HG02678 (cell line): ENCODE measurements around the gene MSH5.

Source experiments
- ATAC-seq: cut with Tn5 transposase; IDR thresholded peaks from one replicate; pipeline ENCODE4 v1.9.1; 2021; ENCODE audit warnings: mild to moderate bottlenecking, moderate library complexity; ENCODE audit not compliant: unreplicated experiment

Gene MSH5

DNA sequence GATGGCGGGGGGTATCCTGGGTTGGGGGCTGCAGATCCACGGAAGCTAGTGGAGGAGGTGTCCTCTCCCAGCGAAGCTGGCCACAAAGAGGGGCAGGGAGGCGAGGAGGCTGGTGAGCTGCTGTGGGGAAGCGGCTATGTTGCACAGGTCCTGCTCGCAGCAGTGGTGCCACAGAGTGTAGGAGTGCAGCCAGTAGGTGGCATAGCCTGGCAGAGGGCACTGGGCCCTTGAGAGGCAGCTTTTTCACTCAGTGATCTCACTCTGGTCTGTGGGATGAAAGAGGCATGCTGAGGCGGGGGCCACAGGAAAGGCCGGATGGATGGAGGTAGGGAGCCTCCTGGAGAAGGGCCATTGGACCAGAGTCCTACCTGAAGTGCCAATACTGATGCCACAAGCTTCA is 27.5 kb upstream of the MSH5 start:
- no peak for ATAC-seq

- ATAC-seq, result no peak
These were observed 26.3 kb upstream of the MSH5 start for GRCh38 chr6:31713465-31713864.

GRCh38 chr6:31713991-31714684 is 25.7 kb upstream of the MSH5 start:
- no peak for ATAC-seq

- no peak for ATAC-seq
These were observed 24.5 kb upstream of the MSH5 start, which contains the start of gene LY6G6D for GRCh38 chr6:31715022-31715958. Gene LY6G6D, plus strand, starts transcription at chr6:31715348. Its CDS starts 8 bp downstream, at chr6:31715356.

DNA sequence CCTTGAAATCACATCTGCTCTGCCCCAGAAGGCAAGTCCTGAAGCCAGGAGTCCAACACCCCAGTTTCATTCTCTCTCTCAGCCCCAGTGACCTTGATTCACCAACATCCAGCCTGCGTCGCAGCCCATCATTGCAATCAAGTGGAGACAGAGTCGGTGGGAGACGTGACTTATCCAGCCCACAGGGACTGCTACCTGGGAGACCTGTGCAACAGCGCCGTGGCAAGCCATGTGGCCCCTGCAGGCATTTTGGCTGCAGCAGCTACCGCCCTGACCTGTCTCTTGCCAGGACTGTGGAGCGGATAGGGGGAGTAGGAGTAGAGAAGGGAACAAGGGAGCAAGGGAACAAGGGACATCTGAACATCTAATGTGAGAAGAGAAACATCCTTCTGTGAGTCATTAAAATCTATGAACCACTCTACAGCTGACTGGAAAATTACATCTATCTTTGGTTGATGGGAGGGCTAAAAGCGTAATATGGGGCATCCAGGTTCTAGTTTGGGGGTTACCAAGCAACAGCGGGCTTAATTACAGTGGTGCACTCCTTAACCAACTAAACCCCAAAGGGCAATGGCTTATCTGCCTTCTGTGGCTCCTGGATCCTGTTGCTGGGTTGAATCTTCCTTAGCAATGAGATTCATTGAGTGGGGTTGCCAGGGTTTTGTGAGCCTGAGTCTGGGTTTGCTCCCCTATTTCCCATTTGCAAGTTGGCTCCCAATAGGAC is 22.1 kb upstream of the MSH5 start:
- no peak for ATAC-seq

GRCh38 chr6:31718265-31718664 is 21.5 kb upstream of the MSH5 start:
- no peak for ATAC-seq

GRCh38 chr6:31719001-31719400 is 20.8 kb upstream of the MSH5 start:
- ATAC-seq, result no peak

DNA sequence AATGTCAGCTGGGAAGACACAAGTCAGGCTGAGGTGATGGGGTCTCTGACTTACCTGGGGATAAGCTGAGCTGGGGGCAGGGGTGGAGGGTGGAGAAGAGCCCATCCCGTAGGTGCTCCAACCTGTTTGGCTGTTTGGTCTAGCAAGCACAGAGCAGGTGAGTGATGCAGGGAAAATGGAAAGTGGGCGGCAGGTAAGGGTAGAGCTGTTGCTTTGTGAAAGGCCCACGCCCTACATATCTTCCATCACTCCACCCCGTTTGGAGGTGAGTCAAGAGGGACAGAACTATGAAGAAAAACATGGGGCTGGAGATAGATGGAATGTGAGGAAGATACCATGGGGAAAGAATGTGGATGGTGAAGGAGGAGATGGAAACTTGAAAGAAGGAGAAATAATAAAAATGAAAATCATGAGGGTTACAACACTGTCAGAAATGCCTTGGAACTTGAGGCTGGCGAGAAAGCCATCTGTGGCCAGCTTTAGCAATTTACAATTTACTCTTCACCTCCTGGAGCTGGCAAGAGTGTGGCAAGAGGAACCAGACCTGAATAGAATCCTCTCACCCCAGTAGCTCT is 19.5 kb upstream of the MSH5 start:
- ATAC-seq, result no peak

GRCh38 chr6:31721351-31722020 is 18.3 kb upstream of the MSH5 start, which contains the start of gene LY6G6C:
Gene LY6G6C, minus strand, starts transcription at chr6:31721746. Its CDS starts 67 bp downstream, at chr6:31721679.
- no peak for ATAC-seq

DNA sequence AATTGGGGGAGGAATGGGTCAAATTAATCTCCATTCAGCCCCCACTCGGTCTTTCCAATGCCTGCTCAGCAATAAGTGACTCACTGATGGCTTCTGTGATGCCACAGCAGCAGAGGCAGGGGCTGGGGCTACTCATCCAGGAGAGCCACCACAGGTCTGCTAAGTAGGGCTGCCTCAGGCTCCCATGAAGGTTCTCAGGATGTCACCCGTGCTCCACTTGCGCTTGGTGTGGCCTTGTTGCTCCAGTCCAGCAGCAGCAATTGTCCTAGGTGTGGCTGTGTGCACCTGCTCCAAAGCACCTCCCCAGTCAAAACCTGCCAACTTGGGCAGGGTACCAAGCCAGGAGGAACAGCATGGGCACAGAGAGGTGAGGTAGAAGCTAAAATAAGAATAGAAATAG is 17.6 kb upstream of the MSH5 start:
- ATAC-seq, result no peak

- ATAC-seq, result no peak
These were observed 16.4 kb upstream of the MSH5 start, which contains the start of gene MPIG6B for GRCh38 chr6:31723245-31723979. Gene MPIG6B, plus strand, starts transcription at chr6:31723373. Its CDS starts 11 bp downstream, at chr6:31723384.

GRCh38 chr6:31723980-31724691 is 15.7 kb upstream of the MSH5 start:
- ATAC-seq, result no peak

- no peak for ATAC-seq
These were observed 14.1 kb upstream of the MSH5 start for GRCh38 chr6:31725502-31726350.

- peak; percentile 51 for ATAC-seq
These were observed 12.6 kb upstream of the MSH5 start for GRCh38 chr6:31727034-31727716.

DNA sequence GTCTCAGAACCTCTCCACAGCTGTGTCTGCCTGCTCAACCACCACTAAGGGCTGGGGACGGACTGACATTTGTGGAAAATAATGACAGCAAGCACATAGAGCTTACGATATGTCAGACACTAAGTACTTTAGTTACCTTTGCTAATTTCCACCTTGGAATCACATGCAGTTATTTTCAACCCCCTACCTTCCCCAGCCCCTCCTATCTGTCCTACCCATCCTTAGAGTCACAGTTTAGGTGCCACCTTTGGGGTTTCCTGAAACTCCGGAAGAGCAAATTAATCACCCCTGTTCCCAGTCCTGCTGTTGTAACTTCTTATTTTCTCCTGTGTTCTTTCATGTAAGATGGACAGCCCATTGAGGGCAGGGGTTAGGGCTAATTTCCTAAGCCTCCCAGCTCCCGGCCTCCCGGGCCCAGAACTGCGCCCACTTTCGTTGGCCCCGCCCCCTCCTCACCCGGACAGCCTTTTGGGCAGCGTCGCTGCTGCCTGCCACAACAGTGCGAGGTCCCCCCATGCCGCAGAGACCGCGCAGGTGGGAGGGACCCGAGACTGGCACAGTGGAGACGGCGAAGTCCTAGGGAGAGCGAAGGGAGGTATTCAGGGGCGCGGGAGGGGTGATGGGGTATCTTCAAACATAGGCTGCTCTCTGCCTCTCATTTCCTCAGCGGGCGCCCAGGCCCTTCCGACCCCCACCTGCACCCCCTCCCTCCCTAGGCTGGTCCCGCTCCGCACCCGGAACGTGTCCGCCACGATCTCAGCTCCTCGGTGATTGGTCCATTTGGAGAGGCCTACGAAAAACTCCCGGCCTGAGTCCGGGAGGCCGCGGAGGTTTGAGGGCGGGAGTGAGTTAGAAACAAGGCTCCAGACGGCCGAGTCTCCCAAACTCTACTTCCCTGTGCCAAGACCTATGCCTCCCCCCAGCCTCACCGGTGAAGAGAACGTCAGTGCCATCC is 11.8 kb upstream of the MSH5 start:
- no peak for ATAC-seq

- ATAC-seq, result peak; percentile 4
These were observed 10.9 kb upstream of the MSH5 start, which contains the start of gene DDAH2 for GRCh38 chr6:31728767-31729514. Gene DDAH2, minus strand, starts transcription at chr6:31729299. Its CDS starts 138 bp downstream, at chr6:31729161.
